ENCODE measurements around the gene RERE. TPM values are rescaled to one million over a fixed set of nuclear protein-coding genes. Genes with fewer than 3 reads are reported as not detected.

Gene RERE
- total and polyA plus RNA-seq, 2 donors (not counting 3 experiments of a cell fraction or from before 2014, with no cell fraction given): 14.1 to 113 TPM

- H3K9ac ChIP-seq (replicated peaks; ENCODE audit: extremely low read depth, insufficient read depth, low read length): no peak overlapping the region
- no peaks in the 10 kb centered on the region for H3K36me3 ChIP-seq (ENCODE audit: control insufficient read depth in 2 of 2, extremely low read depth in 1 of 2, insufficient read depth in 2 of 2, low read length in 2 of 2)
- DNase-seq (ENCODE audit: low read depth, low spot score) (no peak), FAIRE-seq (no peak)
- H3K27me3 ChIP-seq (ENCODE audit: control insufficient read depth in 2 of 2, insufficient read depth in 2 of 2, low read length in 2 of 2): no peaks in the 10 kb centered on the region
- BruUV-seq (replicated peaks): no TSS peak
- no peak overlapping the region for H3K4me2 ChIP-seq (ENCODE audit: insufficient read depth, low read length)
- POLR2A ChIA-PET: no interaction called here
- TF ChIP-seq MAX (IDR thresholded peaks at IDR 0.05; ENCODE audit: insufficient read depth, insufficient read length) (no peak), MYC (IDR thresholded peaks at IDR 0.05; ENCODE audit: low read depth, low read length) (no peak), EZH2 (IDR thresholded peaks at IDR 0.05; ENCODE audit: borderline replicate concordance, low read depth, low read length, severe bottlenecking) (no peak)
- dilution Hi-C loops (cut with MboI; ENCODE audit: extremely low pct_ligation_motif_present, low sequenced_read_pairs): no loop called here
- CTCF ChIA-PET: no interaction called here
- intact Hi-C loops (cut with micrococcal nuclease): no loop called here
- no peaks in the 10 kb centered on the region for H3K9me3 ChIP-seq (replicated peaks; ENCODE audit: control insufficient read depth, insufficient read depth, low read length)
- no peaks in the 10 kb centered on the region for H4K20me1 ChIP-seq (replicated peaks; ENCODE audit: control insufficient read depth, extremely low read depth, insufficient read depth, low read length)
- no peaks in the 10 kb centered on the region for H3K4me1 ChIP-seq (ENCODE audit: control insufficient read depth, extremely low read depth, insufficient read depth, low read length)
- no peaks in the 10 kb centered on the region for H3K9me1 ChIP-seq (replicated peaks; ENCODE audit: control insufficient read depth, extremely low read depth, insufficient read depth, low read length)
- H2AFZ ChIP-seq (ENCODE audit: low read depth, low read length): no peak overlapping the region
- no peak overlapping the region for H3K27ac ChIP-seq (ENCODE audit: insufficient read depth, low read depth, low read length)
- H3K79me2 ChIP-seq (ENCODE audit: control insufficient read depth, insufficient read depth, low read length): no peaks in the 10 kb centered on the region
- H3K4me3 ChIP-seq (replicated peaks in 1 of 3; ENCODE audit: insufficient read depth in 1 of 3, low read depth in 1 of 3, low read length in 3 of 3): no peak overlapping the region
Measured at GRCh38 chr1:8326265-8326664, 491.2 kb downstream of the RERE start.

GRCh38 chr1:8325771-8326170, 491.7 kb downstream of the RERE start:
- no peak for FAIRE-seq
- Histone ChIP-seq H3K4me2 (ENCODE audit: insufficient read depth, low read length) (no peak overlapping the region), H3K79me2 (ENCODE audit: control insufficient read depth, insufficient read depth, low read length) (no peaks in the 10 kb centered on the region), H4K20me1 (replicated peaks; ENCODE audit: control insufficient read depth, extremely low read depth, insufficient read depth, low read length) (no peaks in the 10 kb centered on the region), H3K9me1 (replicated peaks; ENCODE audit: control insufficient read depth, extremely low read depth, insufficient read depth, low read length) (no peaks in the 10 kb centered on the region), H3K27ac (ENCODE audit: insufficient read depth, low read depth, low read length) (no peak overlapping the region), H3K9ac (replicated peaks; ENCODE audit: extremely low read depth, insufficient read depth, low read length) (no peak overlapping the region), H3K9me3 (replicated peaks; ENCODE audit: control insufficient read depth, insufficient read depth, low read length) (no peaks in the 10 kb centered on the region), H3K4me1 (ENCODE audit: control insufficient read depth, extremely low read depth, insufficient read depth, low read length) (no peaks in the 10 kb centered on the region), H3K36me3 (ENCODE audit: control insufficient read depth in 2 of 2, extremely low read depth in 1 of 2, insufficient read depth in 2 of 2, low read length in 2 of 2) (no peaks in the 10 kb centered on the region), H3K4me3 (replicated peaks in 1 of 3; ENCODE audit: insufficient read depth in 1 of 3, low read depth in 1 of 3, low read length in 3 of 3) (no peak overlapping the region), H2AFZ (ENCODE audit: low read depth, low read length) (no peak overlapping the region), H3K27me3 (ENCODE audit: control insufficient read depth in 2 of 2, insufficient read depth in 2 of 2, low read length in 2 of 2) (no peaks in the 10 kb centered on the region)
- TF ChIP-seq JUN (IDR thresholded peaks at IDR 0.05; ENCODE audit: borderline replicate concordance, insufficient read depth, insufficient read length, low read depth) (no peak), POLR2A (IDR thresholded peaks at IDR 0.05; ENCODE audit: low read depth, low read length) (no peak), EZH2 (IDR thresholded peaks at IDR 0.05; ENCODE audit: borderline replicate concordance, low read depth, low read length, severe bottlenecking) (no peak), MAX (IDR thresholded peaks at IDR 0.05; ENCODE audit: insufficient read depth, insufficient read length) (no peak), MYC (IDR thresholded peaks at IDR 0.05; ENCODE audit: low read depth, low read length) (no peak), FOS (IDR thresholded peaks at IDR 0.05; ENCODE audit: borderline replicate concordance, insufficient read depth, low read length) (no peak)
- intact Hi-C loops (cut with micrococcal nuclease): no loop called here
- no TSS peak for BruUV-seq (replicated peaks)
- dilution Hi-C loops (cut with MboI; ENCODE audit: extremely low pct_ligation_motif_present, low sequenced_read_pairs): no loop called here
- ChIA-PET CTCF (interaction anchor here (1.3 to 1.8 kb wide), 2 partner anchors 10 to 350 kb away, joined by 3 to 6 read pairs; no protein-coding TSS in a partner anchor), POLR2A (no interaction called here)
- no peak for DNase-seq (ENCODE audit: low read depth, low spot score)
